ENCODE results near the gene CARD19.

The CARD19 gene

DNA sequence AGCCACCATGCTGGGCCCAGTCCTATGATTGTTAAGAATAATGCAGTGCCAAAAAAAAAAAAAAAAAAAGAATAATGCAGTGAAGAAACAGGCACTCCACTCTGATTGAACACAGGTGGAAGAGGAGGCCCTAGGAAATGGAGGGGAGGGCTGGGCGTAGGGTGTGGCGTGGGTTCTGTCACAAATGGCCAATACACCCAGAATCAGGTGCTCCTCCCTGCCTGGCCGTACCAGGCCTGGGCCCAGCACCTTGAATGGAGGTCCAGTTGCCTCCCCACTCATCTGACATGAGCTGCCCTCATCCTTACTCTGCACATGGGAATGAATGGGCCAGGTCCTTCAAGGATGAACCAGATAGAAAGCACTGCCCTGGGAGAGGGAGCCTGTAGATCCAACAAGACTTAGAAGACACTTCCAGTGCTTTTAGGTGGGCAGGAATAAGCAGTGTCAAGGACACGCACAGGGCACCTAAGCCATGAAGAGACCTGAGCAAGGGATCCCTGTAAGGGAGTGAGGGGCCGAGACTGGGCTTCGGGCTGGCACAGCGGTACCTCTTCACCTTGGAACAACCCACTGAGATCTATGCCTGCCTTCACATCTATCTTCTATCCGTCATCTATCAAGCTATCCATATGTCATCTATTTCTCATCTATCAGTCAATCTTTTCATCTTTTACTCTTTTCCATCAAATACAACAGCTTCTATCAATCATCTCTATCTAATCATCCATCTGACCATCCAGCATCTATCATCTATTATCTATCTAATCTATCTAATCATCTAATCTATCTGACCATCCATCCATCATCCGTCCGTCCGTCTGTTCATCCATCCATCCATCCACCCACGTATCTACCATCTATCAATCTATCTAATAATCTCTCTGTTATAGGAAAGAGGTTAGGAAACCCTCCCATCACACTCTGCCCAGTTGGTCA, 22.2 kb downstream of the CARD19 start:
- DNase-seq (ENCODE audit: insufficient read length, low spot score) (no peak), FAIRE-seq (no peak)

DNA sequence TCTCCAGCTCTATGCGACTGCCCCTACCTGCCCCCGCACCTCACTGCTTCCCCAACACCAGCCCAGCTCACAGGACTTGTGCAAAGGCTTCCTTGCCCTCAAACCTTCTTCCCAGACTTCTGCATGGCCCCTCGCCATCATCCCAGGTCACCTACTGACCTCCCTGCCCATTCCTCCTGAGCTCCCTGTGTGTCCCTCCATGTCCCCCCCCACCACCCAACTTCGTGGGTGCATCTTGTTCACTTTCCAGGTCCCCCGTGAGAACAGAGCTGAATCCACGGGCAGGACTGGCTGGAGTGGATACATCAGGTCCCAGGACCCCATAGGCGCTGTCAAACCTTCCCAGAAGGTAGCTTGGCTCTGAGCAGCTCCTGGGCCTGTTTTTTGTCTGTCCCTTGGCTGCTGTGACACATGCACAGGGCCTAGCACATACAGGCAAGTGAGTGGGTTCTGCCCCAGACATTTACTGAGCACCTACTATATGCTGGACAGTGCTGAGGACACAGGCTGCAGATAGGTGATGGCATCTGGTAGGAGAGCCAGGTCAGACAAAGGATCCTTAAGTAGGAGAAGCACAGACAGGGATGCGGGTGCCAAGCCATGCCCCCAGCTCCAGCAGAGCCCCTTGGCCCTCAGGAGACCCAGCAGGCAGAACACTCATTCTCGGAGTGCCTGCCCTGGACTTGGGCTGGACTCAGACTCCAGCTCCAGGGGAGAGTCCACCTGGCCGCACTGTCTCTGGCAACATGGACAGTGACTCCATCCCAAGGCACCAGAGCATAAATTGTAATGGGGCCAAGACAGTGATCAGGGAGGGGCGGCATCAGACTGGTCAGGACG, 23.1 kb downstream of the CARD19 start:
- FAIRE-seq (no peak), DNase-seq (ENCODE audit: insufficient read length, low spot score) (no peak)

DNA sequence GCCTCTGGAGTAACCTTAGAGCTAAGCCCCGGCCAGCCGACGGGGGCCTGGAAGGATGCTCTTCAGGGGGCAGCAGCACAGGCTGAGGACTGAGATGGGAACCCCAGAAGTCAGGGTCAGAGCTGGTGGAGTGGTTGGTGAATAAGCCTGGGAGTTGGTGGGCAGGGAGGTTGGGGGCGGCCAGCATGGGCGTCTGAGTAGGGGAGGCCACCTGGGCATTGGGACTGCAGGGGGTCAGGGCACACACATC, 23.6 kb downstream of the CARD19 start:
- DNase-seq (ENCODE audit: insufficient read length, low spot score) (no peak), FAIRE-seq (no peak)

DNA sequence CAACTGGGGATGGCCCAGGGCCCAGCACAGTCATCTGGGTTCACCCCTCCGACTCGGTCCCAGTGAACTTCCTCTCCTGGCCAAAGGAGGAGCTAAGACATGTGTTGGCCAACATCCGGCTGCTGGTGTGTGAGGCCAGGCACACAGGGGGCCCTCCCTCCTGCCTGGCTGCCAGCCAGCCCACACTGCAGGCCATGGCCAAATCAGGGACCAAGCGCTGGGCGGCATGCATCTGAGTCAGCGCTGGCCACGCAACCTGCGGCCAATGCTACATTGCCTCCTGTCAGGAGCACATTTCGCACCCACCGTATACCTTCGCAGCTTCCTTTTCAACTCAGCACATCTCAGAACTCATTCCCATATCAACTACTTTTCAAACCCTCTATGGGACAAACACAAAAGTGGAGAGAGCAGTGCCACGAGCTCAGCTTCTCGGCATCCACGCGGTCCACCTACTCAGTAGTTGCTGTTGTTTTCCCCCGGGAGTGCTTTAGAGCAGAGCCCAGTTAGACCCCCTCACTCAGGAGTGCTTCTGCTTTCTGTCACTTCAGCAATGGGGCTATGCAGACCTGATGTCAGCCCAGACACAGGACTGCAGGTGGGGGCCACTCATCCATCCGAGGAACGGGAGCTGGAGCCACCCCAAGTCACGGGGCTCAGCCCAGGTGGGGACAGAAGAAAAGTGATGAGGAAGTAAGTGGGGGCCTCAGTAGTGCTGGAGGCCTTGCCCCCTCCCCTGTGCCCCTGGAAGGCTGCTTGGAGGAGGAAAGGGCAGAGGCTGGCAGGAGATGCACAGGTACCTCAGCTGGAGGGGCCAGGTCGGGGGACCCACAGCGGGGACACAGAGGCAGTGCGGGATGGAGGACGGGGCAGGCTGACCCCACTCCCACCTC, 24.2 kb downstream of the CARD19 start:
- peak; percentile 74 for FAIRE-seq
- peak; percentile 89 for DNase-seq (ENCODE audit: insufficient read length, low spot score)

GRCh38 chr9:93120846-93121315, 24.9 kb downstream of the CARD19 start:
- no peak for FAIRE-seq
- no peak for DNase-seq (ENCODE audit: insufficient read length, low spot score)

DNA sequence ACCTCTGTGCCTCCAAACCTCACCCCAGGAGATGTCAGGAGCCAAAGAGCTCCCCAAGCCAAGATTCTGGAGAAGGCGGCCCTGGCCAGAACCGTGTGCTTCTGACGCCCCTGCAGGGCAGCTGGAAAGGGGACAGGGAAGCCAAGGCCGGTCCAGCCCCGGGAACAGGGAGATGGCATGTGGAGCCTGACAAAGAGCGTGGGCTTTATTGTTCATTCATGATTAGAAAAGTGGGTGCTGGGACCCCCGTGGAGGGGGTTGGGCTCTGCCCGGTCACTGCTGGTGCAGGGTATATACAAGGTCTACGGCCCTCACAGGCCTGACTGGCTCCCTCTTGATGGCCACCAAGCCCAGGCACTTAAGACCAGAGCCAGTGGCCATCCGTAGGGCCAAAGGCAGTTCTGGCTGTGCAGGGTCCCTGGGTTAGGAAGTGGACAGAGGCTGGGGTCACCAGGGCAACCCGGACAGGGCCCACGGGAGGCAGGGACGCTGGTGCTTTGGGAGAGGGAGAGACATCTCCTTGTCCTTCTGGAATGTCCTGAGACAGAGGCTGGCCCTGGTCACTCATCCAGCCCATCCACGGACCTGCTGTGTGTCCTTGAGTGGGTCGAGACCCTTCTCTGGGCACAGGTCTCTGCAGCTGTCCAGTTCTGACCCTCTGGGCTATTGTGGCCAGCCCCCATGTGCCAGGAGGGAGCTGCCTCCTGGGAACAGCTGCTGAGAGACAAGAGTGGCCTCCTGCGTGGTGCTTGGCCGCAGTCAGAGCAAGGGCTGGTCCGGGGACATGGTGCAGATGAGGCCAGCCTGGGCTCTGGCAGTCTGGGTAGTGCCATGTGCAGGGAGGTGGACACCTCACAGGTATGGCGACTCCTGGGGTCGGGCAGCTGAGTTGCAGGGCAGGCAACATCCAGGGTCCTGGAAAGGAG, 25.6 kb downstream of the CARD19 start:
- FAIRE-seq (no peak), DNase-seq (ENCODE audit: insufficient read length, low spot score) (no peak)

DNA sequence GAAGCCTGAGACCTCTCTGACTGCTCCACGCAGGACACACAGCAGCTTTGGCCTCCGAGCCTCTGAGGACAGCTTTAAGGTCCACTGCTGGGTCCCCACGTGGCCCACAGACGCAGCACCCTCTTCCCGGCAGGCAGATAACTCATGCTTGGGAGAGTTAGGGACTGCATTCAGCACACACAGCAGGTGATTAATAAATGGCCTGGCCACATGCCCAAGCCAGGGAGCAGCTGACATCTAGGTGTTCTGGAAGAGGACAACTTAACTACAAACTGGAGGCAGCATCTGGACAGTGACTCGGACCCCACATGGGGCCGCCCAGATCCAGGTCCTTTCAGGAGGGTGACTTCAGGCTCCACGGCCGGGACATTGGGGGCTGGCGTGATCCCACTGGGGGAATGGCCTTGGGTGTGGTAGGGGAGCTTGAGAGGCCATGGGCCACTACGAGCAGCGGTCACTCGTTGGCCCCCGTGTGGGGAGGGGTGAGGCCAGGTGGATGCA, 26.8 kb downstream of the CARD19 start:
- DNase-seq (ENCODE audit: insufficient read length, low spot score) (no peak), FAIRE-seq (no peak)

GRCh38 chr9:93123561-93124283, 27.7 kb downstream of the CARD19 start:
- FAIRE-seq (no peak), DNase-seq (ENCODE audit: insufficient read length, low spot score) (no peak)

- FAIRE-seq (no peak), DNase-seq (ENCODE audit: insufficient read length, low spot score) (no peak)
Observed at GRCh38 chr9:93124793-93125192, 28.8 kb downstream of the CARD19 start.

GRCh38 chr9:93125331-93125894, 29.4 kb downstream of the CARD19 start:
- FAIRE-seq (no peak), DNase-seq (ENCODE audit: insufficient read length, low spot score) (no peak)

DNA sequence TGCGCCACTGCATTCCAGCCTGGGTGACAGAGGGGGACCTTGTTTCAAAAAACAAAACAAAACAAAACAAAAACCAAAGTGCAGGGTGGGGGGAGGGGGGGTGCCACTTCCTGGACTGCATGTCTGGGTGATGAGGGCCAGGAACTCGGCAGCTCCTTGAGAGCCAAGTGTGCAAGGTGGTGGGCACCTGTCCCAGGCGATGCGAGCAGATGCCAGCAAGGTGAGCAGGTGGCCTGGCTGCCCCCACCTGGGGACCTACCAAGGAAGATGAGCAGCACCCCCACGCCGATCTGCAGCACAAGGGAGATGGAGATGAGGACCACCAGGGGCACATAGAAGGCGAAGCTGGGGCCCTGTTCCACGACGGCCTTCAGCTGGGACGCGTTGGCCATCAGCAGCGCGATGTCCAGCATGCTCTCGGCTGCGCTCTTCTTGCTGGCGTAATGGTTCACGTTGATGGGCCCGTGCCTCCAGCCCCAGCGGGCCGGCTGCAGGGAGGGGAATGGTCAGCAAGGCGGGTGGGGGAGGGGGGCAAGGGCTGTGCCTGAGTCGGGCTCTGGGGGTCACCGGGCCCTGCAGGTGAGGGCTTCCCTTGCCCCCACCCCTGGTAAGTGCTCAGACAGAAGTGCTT, 30.2 kb downstream of the CARD19 start:
- no peak for DNase-seq (ENCODE audit: insufficient read length, low spot score)
- FAIRE-seq, result no peak

GRCh38 chr9:93126825-93127368, 30.9 kb downstream of the CARD19 start:
- DNase-seq (ENCODE audit: insufficient read length, low spot score), result peak; percentile 23
- FAIRE-seq, result no peak

- DNase-seq (ENCODE audit: insufficient read length, low spot score), result no peak
- no peak for FAIRE-seq
Observed at GRCh38 chr9:93127395-93127911, 31.4 kb downstream of the CARD19 start.

DNA sequence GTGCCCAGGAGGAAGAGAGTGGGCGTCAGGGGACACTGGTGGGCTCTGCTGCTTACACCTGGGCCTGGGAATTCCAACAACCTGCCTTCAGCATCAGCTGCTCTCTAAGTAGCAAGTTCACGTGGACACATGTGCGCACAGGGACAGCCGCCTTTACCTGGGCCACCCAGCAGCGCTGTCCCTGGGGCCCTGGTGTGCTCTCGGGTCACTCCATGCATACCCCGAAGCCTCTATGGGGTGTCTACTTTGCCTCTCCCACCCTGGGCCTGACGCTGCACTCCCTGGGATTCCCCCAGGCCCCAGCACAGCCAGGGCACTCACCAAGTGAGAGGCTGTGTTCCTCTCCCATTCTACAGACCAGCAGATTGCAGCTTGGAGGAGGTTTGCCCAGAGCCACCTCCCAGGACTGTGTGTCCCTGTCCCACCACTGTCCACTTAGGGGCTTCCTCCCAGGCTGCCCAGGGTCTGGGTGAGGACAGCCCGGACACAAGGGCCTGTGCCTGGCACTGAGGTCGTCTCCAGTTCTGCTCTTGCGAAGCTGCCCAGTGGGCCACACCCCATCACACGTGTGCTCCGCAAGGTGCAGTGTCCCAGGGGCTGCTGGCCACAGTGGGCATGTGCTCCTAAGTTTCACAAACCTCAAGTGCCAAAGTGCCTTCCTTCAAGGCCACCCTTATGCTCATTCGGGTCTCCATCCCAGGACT, 32.1 kb downstream of the CARD19 start:
- no peak for DNase-seq (ENCODE audit: insufficient read length, low spot score)
- no peak for FAIRE-seq

DNA sequence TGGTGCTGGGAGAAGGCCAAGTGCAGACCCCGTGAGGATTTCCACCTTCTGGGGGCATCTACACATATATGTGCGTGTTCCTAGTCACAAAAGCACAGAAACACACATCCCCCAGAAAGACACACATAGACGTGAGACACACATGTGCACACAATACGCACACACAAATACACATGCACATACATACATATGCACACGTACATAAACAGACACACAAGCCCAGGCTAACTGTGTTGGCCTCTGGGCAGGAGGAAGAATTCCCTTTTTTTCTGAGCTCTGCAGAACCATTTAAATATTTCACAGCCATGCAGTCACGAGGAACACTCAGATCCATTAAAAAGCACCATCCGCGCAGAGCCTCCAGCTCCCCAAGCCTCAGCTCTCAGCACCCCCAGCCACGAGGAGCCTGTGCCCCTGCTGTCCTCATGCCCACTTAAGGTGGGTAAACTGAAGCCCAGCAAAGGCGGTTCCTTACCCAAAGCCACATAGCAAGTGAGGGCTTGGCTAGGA, 32.8 kb downstream of the CARD19 start:
- DNase-seq (ENCODE audit: insufficient read length, low spot score) (no peak), FAIRE-seq (no peak)

GRCh38 chr9:93129286-93129685, 33.3 kb downstream of the CARD19 start:
- DNase-seq (ENCODE audit: insufficient read length, low spot score) (no peak), FAIRE-seq (no peak)

All from HTR-8/SVneo (cell line).